Ectodermal cell (in vitro differentiated cells): ENCODE measurements around the gene TRABD2A.

ENCODE experiments used
- H3K27ac ChIP-seq: 2 replicates; pipeline ENCODE4 v1.7.0; 2013; ENCODE audit warnings: mild to moderate bottlenecking, low read depth, low read length; ENCODE audit not compliant: insufficient read depth, poor library complexity, severe bottlenecking
- H3K27me3 ChIP-seq: 2 replicates; pipeline ENCODE4 v1.7.0; 2013; ENCODE audit warnings: mild to moderate bottlenecking, low read length; ENCODE audit not compliant: insufficient read depth, control insufficient read depth, poor library complexity, severe bottlenecking
- H3K36me3 ChIP-seq: one replicate; pipeline ENCODE4 v1.7.0; 2013; ENCODE audit warnings: low read length; ENCODE audit not compliant: control insufficient read depth, insufficient read depth
- H3K4me1 ChIP-seq: one replicate; pipeline ENCODE4 v1.7.0; 2013; ENCODE audit warnings: low read length; ENCODE audit not compliant: control insufficient read depth, insufficient read depth
- H3K4me3 ChIP-seq: 2 replicates; pipeline ENCODE4 v1.7.0; 2013; ENCODE audit warnings: low read depth, low read length, control low read depth; ENCODE audit not compliant: insufficient read depth
- H3K9me3 ChIP-seq: 2 replicates; pipeline ENCODE4 v1.7.0; 2013; ENCODE audit warnings: mild to moderate bottlenecking, low read length, moderate library complexity; ENCODE audit not compliant: control insufficient read depth
- WGBS, 2 experiments: methylation state at CpG; one replicate each; pipeline ENCODE4 v1.1.7; 2013; ENCODE audit warnings: missing lambda C conversion rate in 2 of 2; 5-methylcytosine and 5-hydroxymethylcytosine counted together

Gene TRABD2A

GRCh38 chr2:84904151-84904550, 23.3 kb upstream of the TRABD2A start:
- Histone ChIP-seq H3K27ac (no peak overlapping the region), H3K36me3 (peaks cover 3% of the 10 kb centered on the region), H3K4me1 (no peaks in the 10 kb centered on the region), H3K27me3 (peaks cover 10% of the 10 kb centered on the region), H3K4me3 (no peak overlapping the region), H3K9me3 (no peaks in the 10 kb centered on the region)
- WGBS, 2 experiments, result 85 to 87% methylated on average over 9 of the region's 9 CpGs

GRCh38 chr2:84902526-84902925, 21.6 kb upstream of the TRABD2A start:
- H3K27me3 ChIP-seq, result peaks cover 10% of the 10 kb centered on the region
- no peaks in the 10 kb centered on the region for H3K4me1 ChIP-seq
- H3K4me3 ChIP-seq, result no peak overlapping the region
- H3K27ac ChIP-seq, result no peak overlapping the region
- 87 to 95% methylated on average over 4 of the region's 4 CpGs for WGBS, 2 experiments
- no peaks in the 10 kb centered on the region for H3K36me3 ChIP-seq
- H3K9me3 ChIP-seq, result no peaks in the 10 kb centered on the region

- Histone ChIP-seq H3K27ac (no peak overlapping the region), H3K27me3 (peaks cover 10% of the 10 kb centered on the region), H3K4me3 (no peak overlapping the region), H3K9me3 (no peaks in the 10 kb centered on the region), H3K4me1 (no peaks in the 10 kb centered on the region), H3K36me3 (no peaks in the 10 kb centered on the region)
- WGBS, 2 experiments, result 89% methylated on average over 2 of the region's 2 CpGs
Measured at GRCh38 chr2:84901593-84902120, 20.8 kb upstream of the TRABD2A start.

- no peaks in the 10 kb centered on the region for H3K4me1 ChIP-seq
- no peak overlapping the region for H3K4me3 ChIP-seq
- no peak overlapping the region for H3K27ac ChIP-seq
- WGBS, 2 experiments, result 83 to 97% methylated on average over 1 of the region's 1 CpG
- peaks cover 10% of the 10 kb centered on the region for H3K27me3 ChIP-seq
- H3K36me3 ChIP-seq, result no peaks in the 10 kb centered on the region
- no peaks in the 10 kb centered on the region for H3K9me3 ChIP-seq
Measured at GRCh38 chr2:84900971-84901370, 20.1 kb upstream of the TRABD2A start.

- WGBS, 2 experiments, result 93 to 95% methylated on average over 8 of the region's 8 CpGs
- H3K4me3 ChIP-seq, result no peak overlapping the region
- no peaks in the 10 kb centered on the region for H3K36me3 ChIP-seq
- H3K9me3 ChIP-seq, result no peaks in the 10 kb centered on the region
- H3K27ac ChIP-seq, result no peak overlapping the region
- peaks cover 9% of the 10 kb centered on the region for H3K27me3 ChIP-seq
- H3K4me1 ChIP-seq, result no peaks in the 10 kb centered on the region
Measured at GRCh38 chr2:84899304-84900204, 18.7 kb upstream of the TRABD2A start.

GRCh38 chr2:84897773-84898172, 16.9 kb upstream of the TRABD2A start:
- H3K36me3 ChIP-seq, result no peaks in the 10 kb centered on the region
- H3K27ac ChIP-seq, result no peak overlapping the region
- WGBS, 2 experiments, result 88 to 100% methylated on average over 1 of the region's 1 CpG
- no peaks in the 10 kb centered on the region for H3K27me3 ChIP-seq
- no peak overlapping the region for H3K4me3 ChIP-seq
- no peaks in the 10 kb centered on the region for H3K9me3 ChIP-seq
- H3K4me1 ChIP-seq, result no peaks in the 10 kb centered on the region

GRCh38 chr2:84896567-84896966, 15.7 kb upstream of the TRABD2A start:
- Histone ChIP-seq H3K27me3 (no peaks in the 10 kb centered on the region), H3K9me3 (no peaks in the 10 kb centered on the region), H3K36me3 (no peaks in the 10 kb centered on the region), H3K4me1 (no peaks in the 10 kb centered on the region), H3K27ac (no peak overlapping the region), H3K4me3 (no peak overlapping the region)
- 85 to 91% methylated on average over 2 of the region's 2 CpGs for WGBS, 2 experiments

- Histone ChIP-seq H3K27ac (no peak overlapping the region), H3K4me3 (no peak overlapping the region), H3K36me3 (no peaks in the 10 kb centered on the region), H3K9me3 (no peaks in the 10 kb centered on the region), H3K4me1 (no peaks in the 10 kb centered on the region), H3K27me3 (no peaks in the 10 kb centered on the region)
- 80 to 83% methylated on average over 7 of the region's 7 CpGs for WGBS, 2 experiments
Measured at GRCh38 chr2:84894758-84895520, 14.1 kb upstream of the TRABD2A start.

- Histone ChIP-seq H3K36me3 (no peaks in the 10 kb centered on the region), H3K4me3 (no peak overlapping the region), H3K27me3 (no peaks in the 10 kb centered on the region), H3K27ac (no peak overlapping the region), H3K4me1 (no peaks in the 10 kb centered on the region), H3K9me3 (no peaks in the 10 kb centered on the region)
- 78 to 79% methylated on average over 6 of the region's 6 CpGs for WGBS, 2 experiments
Measured at GRCh38 chr2:84894131-84894586, 13.3 kb upstream of the TRABD2A start.
